Measurements from ENCODE around the gene ENPP4.
"Not testable (repeated sequence)": the region's sequence is repeated elsewhere in the genome, so short reads cannot be mapped to it uniquely, and the experiment has no call there.

Gene ENPP4

GRCh38 chr6:46113370-46113769 lies 16.4 kb upstream of the ENPP4 start:
- TF ChIP-seq TARDBP (IDR thresholded peaks at IDR 0.05) (no peak), SP1 (IDR thresholded peaks at IDR 0.05) (no peak)
- no peak for DNase-seq (ENCODE audit: extremely low spot score)
- POLR2A ChIA-PET, result no interaction called here
- CTCF ChIA-PET, result no interaction called here

GRCh38 chr6:46115634-46116033 lies 14.2 kb upstream of the ENPP4 start:
- POLR2A ChIA-PET, result no interaction called here
- no peak for DNase-seq (ENCODE audit: extremely low spot score)
- CTCF ChIA-PET, result no interaction called here
- TF ChIP-seq L3MBTL2 (conservative IDR thresholded peaks at IDR 0.05), result no peak
- TF ChIP-seq FOXK2 (IDR thresholded peaks at IDR 0.05), result no peak
- no peak for TF ChIP-seq FOXA1 (IDR thresholded peaks at IDR 0.05)
- no peak for TF ChIP-seq PKNOX1 (IDR thresholded peaks at IDR 0.05)
- TF ChIP-seq SUZ12 (IDR thresholded peaks at IDR 0.05), result no peak
- no peak for TF ChIP-seq CTBP1 (IDR thresholded peaks at IDR 0.05; ENCODE audit: borderline replicate concordance)
- TF ChIP-seq NFRKB (IDR thresholded peaks at IDR 0.05), result no peak
- TF ChIP-seq SP1 (IDR thresholded peaks at IDR 0.05), result no peak
- TF ChIP-seq BHLHE40 (IDR thresholded peaks at IDR 0.05; ENCODE audit: borderline replicate concordance), result no peak
- TF ChIP-seq TARDBP (IDR thresholded peaks at IDR 0.05), result no peak
- no peak for TF ChIP-seq HDGF (IDR thresholded peaks at IDR 0.05; ENCODE audit: borderline replicate concordance)
- TF ChIP-seq FOXM1 (IDR thresholded peaks at IDR 0.05; ENCODE audit: borderline replicate concordance), result no peak
- TF ChIP-seq ELF4 (IDR thresholded peaks at IDR 0.05), result no peak
- TF ChIP-seq ZNF384 (IDR thresholded peaks at IDR 0.05), result no peak
- TF ChIP-seq ARNT (IDR thresholded peaks at IDR 0.05), result no peak

GRCh38 chr6:46116289-46116688 lies 13.5 kb upstream of the ENPP4 start:
- POLR2A ChIA-PET, result no interaction called here

GRCh38 chr6:46118157-46118556 lies 11.6 kb upstream of the ENPP4 start:
- TF ChIP-seq PKNOX1 (IDR thresholded peaks at IDR 0.05), result no peak
- TF ChIP-seq SP1 (IDR thresholded peaks at IDR 0.05), result no peak
- TF ChIP-seq LEF1 (IDR thresholded peaks at IDR 0.05; ENCODE audit: borderline replicate concordance), result no peak
- no peak for TF ChIP-seq NFRKB (IDR thresholded peaks at IDR 0.05)
- TF ChIP-seq L3MBTL2 (conservative IDR thresholded peaks at IDR 0.05), result no peak
- no peak for TF ChIP-seq SUZ12 (IDR thresholded peaks at IDR 0.05)
- TF ChIP-seq HDGF (IDR thresholded peaks at IDR 0.05; ENCODE audit: borderline replicate concordance), result no peak
- CTCF ChIA-PET, result no interaction called here
- no peak for DNase-seq (ENCODE audit: extremely low spot score)
- POLR2A ChIA-PET, result no interaction called here

More at GRCh38 chr6:46116289-46116688, 13.5 kb upstream of the ENPP4 start:
- CTCF ChIA-PET, result no interaction called here
- no peak for TF ChIP-seq SUZ12 (IDR thresholded peaks at IDR 0.05)
- no peak for TF ChIP-seq HDGF (IDR thresholded peaks at IDR 0.05; ENCODE audit: borderline replicate concordance)
- TF ChIP-seq LEF1 (IDR thresholded peaks at IDR 0.05; ENCODE audit: borderline replicate concordance), result no peak
- TF ChIP-seq CTBP1 (IDR thresholded peaks at IDR 0.05; ENCODE audit: borderline replicate concordance), result no peak
- no peak for TF ChIP-seq SP1 (IDR thresholded peaks at IDR 0.05)
- TF ChIP-seq FOXA1 (IDR thresholded peaks at IDR 0.05), result no peak
- TF ChIP-seq FOXK2 (IDR thresholded peaks at IDR 0.05), result no peak
- no peak for TF ChIP-seq PKNOX1 (IDR thresholded peaks at IDR 0.05)
- no peak for TF ChIP-seq L3MBTL2 (conservative IDR thresholded peaks at IDR 0.05)
- TF ChIP-seq ARNT (IDR thresholded peaks at IDR 0.05), result no peak
- TF ChIP-seq TARDBP (IDR thresholded peaks at IDR 0.05), result no peak
- TF ChIP-seq NFRKB (IDR thresholded peaks at IDR 0.05), result no peak
- no peak for TF ChIP-seq ZNF384 (IDR thresholded peaks at IDR 0.05)
- no peak for TF ChIP-seq ELF4 (IDR thresholded peaks at IDR 0.05)
- DNase-seq (ENCODE audit: extremely low spot score), result no peak

GRCh38 chr6:46118836-46119235 lies 11.0 kb upstream of the ENPP4 start:
- TF ChIP-seq SUZ12 (IDR thresholded peaks at IDR 0.05) (no peak), LEF1 (IDR thresholded peaks at IDR 0.05; ENCODE audit: borderline replicate concordance) (no peak), FOXM1 (IDR thresholded peaks at IDR 0.05; ENCODE audit: borderline replicate concordance) (no peak), FOXA1 (IDR thresholded peaks at IDR 0.05) (no peak), L3MBTL2 (conservative IDR thresholded peaks at IDR 0.05) (no peak), ARNT (IDR thresholded peaks at IDR 0.05) (no peak), ZNF384 (IDR thresholded peaks at IDR 0.05) (no peak), BHLHE40 (IDR thresholded peaks at IDR 0.05; ENCODE audit: borderline replicate concordance) (no peak), SP1 (IDR thresholded peaks at IDR 0.05) (no peak), CTBP1 (IDR thresholded peaks at IDR 0.05; ENCODE audit: borderline replicate concordance) (no peak), ELF4 (IDR thresholded peaks at IDR 0.05) (no peak), HDGF (IDR thresholded peaks at IDR 0.05; ENCODE audit: borderline replicate concordance) (no peak), NFRKB (IDR thresholded peaks at IDR 0.05) (no peak), FOXK2 (IDR thresholded peaks at IDR 0.05) (no peak), TARDBP (IDR thresholded peaks at IDR 0.05) (no peak)
- ChIA-PET POLR2A (no interaction called here), CTCF (no interaction called here)
- no peak for DNase-seq (ENCODE audit: extremely low spot score)

GRCh38 chr6:46119679-46120078 lies 10.1 kb upstream of the ENPP4 start:
- POLR2A ChIA-PET; CTCF ChIA-PET; DNase-seq (ENCODE audit: extremely low spot score): not testable (repeated sequence)

GRCh38 chr6:46128476-46128875 lies 1.3 kb upstream of the ENPP4 start:
- ChIA-PET CTCF (interaction anchor here (1.2 kb wide), 1 partner anchor 38 kb away, joined by 3 read pairs; no protein-coding TSS in a partner anchor), POLR2A (interaction anchor here (1.5 kb wide), 1 partner anchor 35 kb away, joined by 3 read pairs; no protein-coding TSS in a partner anchor)
- DNase-seq (ENCODE audit: extremely low spot score), result no peak
- TF ChIP-seq FOXA1 (IDR thresholded peaks at IDR 0.05), result no peak
- TF ChIP-seq LEF1 (IDR thresholded peaks at IDR 0.05; ENCODE audit: borderline replicate concordance), result no peak
- no peak for TF ChIP-seq FOXK2 (IDR thresholded peaks at IDR 0.05)
- TF ChIP-seq SUZ12 (IDR thresholded peaks at IDR 0.05), result no peak
- no peak for TF ChIP-seq ARNT (IDR thresholded peaks at IDR 0.05)
- TF ChIP-seq ELF4 (IDR thresholded peaks at IDR 0.05), result no peak
- no peak for TF ChIP-seq CTBP1 (IDR thresholded peaks at IDR 0.05; ENCODE audit: borderline replicate concordance)
- no peak for TF ChIP-seq SP1 (IDR thresholded peaks at IDR 0.05)
- TF ChIP-seq BHLHE40 (IDR thresholded peaks at IDR 0.05; ENCODE audit: borderline replicate concordance), result no peak
- no peak for TF ChIP-seq L3MBTL2 (conservative IDR thresholded peaks at IDR 0.05)
